Activated CD4-positive, alpha-beta T cell treated with anti-CD3 and anti-CD28 coated beads, Interleukin-2, amount 10 ng/mL, durations not matched to agents 7 days and 5 days (primary cell): Measurements from ENCODE around the gene SLC47A2. TPM values are rescaled to one million over a fixed set of nuclear protein-coding genes. Genes with fewer than 3 reads are reported as not detected.
"Not testable (repeated sequence)": the region's sequence is repeated elsewhere in the genome, so short reads cannot be mapped to it uniquely, and the experiment has no call there.

Experiments used
- CTCF ChIA-PET: fragments of 350-600 bp; sonication (Branson Sonifier 250); formaldehyde crosslinking; loops from one replicate; lab custom pipeline; 2021; ENCODE audit warnings: antibody characterized with exemption; lab: Charles Lee
- POLR2A ChIA-PET: fragments of 350-600 bp; sonication (Branson Sonifier 250); formaldehyde crosslinking; loops from one replicate; lab custom pipeline; 2021; ENCODE audit warnings: antibody characterized with exemption; lab: Charles Lee
- DNase-seq: peaks from one replicate; pipeline ENCODE4 v3.0.0-alpha.2; 2020
- H3K27ac Mint-ChIP-seq: one replicate; pipeline ENCODE4 v1.8.0; 2021; ENCODE audit warnings: mild to moderate bottlenecking, moderate library complexity, mixed read lengths
- H3K27me3 Mint-ChIP-seq: one replicate; pipeline ENCODE4 v1.8.0; 2021; ENCODE audit warnings: mixed read lengths
- H3K36me3 Mint-ChIP-seq: one replicate; pipeline ENCODE4 v1.8.0; 2021; ENCODE audit warnings: low read depth, mixed read lengths
- H3K4me1 Mint-ChIP-seq: one replicate; pipeline ENCODE4 v1.8.0; 2021; ENCODE audit warnings: mixed read lengths
- H3K4me3 Mint-ChIP-seq: one replicate; pipeline ENCODE4 v1.8.0; 2021; ENCODE audit warnings: mild to moderate bottlenecking, moderate library complexity, mixed read lengths
- H3K9me3 Mint-ChIP-seq: one replicate; pipeline ENCODE4 v1.8.0; 2021; ENCODE audit warnings: mixed read lengths
- total RNA-seq, 2 experiments: library from RNA; stranded (reverse); gene quantifications; one replicate each; pipeline ENCODE4 v1.2.3, GENCODE V29; 2021

Gene SLC47A2
- total RNA-seq, 2 experiments from 2014 or later, result not detected

DNA sequence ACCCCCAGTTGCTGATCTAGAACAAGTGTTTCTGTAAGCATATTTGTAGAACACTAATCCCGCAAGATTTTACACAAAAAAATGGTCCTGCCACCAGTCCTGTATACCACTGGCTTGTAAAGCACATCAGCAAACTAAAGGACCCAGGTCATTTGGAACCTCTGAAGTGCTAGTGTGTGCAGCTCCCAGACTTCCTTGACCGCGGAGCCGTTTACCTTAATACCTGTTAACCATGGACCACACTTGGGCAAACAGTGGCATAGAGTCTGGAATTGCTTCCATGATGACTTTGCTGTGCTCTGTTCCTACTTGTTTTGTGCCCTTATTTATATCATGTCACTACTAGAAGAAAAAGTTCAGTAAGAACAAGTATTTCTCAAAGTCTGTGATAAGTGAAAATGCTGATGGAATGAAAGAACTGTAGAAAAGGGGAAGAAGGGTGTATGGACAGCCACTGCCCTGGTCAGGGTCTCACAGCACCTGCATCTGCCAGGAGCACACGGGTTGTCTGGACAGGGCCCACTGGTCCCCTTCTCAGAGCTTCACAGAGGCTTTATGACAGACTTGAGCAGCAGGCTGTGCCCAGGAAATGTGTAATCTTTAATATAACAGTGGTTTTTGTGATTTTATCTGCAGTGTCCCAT is 38.5 kb downstream of the SLC47A2 start:
- POLR2A ChIA-PET, result no interaction called here
- Mint-ChIP-seq H3K4me3 (no peak overlapping the region), H3K4me1 (no peaks in the 10 kb centered on the region), H3K9me3 (no peaks in the 10 kb centered on the region), H3K27ac (no peak overlapping the region), H3K27me3 (no peaks in the 10 kb centered on the region), H3K36me3 (peaks cover 2% of the 10 kb centered on the region)
- CTCF ChIA-PET, result interaction anchor here (2.1 kb wide), 1 partner anchor 22 kb away, joined by 4 read pairs; no protein-coding TSS in a partner anchor
- DNase-seq, result no peak

DNA sequence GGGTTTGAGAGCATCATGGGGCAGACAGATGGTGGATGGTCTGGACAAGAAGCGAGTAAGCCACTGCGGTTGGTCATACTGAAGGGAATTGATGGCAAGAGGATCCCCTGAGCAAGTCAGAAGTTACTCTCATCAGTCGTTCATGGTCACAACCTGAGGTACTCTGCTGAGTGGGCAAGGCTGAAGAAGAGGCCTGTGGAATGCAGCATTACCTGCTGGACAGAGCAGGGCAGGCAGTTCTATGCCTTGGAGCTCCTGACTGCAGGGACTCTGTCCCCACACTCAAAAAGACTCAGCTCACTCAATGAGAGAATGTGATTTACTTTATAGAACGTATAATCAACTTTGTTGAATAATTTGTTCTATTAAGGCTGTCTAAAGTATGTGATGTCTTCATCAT is 39.5 kb downstream of the SLC47A2 start:
- H3K27ac Mint-ChIP-seq, result no peak overlapping the region
- POLR2A ChIA-PET, result no interaction called here
- no peaks in the 10 kb centered on the region for H3K9me3 Mint-ChIP-seq
- H3K36me3 Mint-ChIP-seq, result peaks cover 2% of the 10 kb centered on the region
- no peaks in the 10 kb centered on the region for H3K27me3 Mint-ChIP-seq
- DNase-seq, result no peak
- CTCF ChIA-PET, result no interaction called here
- H3K4me3 Mint-ChIP-seq, result no peak overlapping the region
- H3K4me1 Mint-ChIP-seq, result no peaks in the 10 kb centered on the region

GRCh38 chr17:19673623-19674022 is 42.8 kb downstream of the SLC47A2 start:
- ChIA-PET POLR2A (interaction anchor here (0.5 kb wide), 1 partner anchor 28 kb away, joined by 5 read pairs; no protein-coding TSS in a partner anchor), CTCF (interaction anchor here (0.7 to 1.6 kb wide), 2 partner anchors 89 to 140 kb away, joined by 3 to 5 read pairs; no protein-coding TSS in a partner anchor)
- Mint-ChIP-seq H3K4me1 (no peaks in the 10 kb centered on the region), H3K27ac (no peak overlapping the region), H3K27me3 (no peaks in the 10 kb centered on the region), H3K9me3 (no peaks in the 10 kb centered on the region), H3K4me3 (no peak overlapping the region), H3K36me3 (peaks cover 2% of the 10 kb centered on the region)
- no peak for DNase-seq

- CTCF ChIA-PET, result no interaction called here
- Mint-ChIP-seq H3K27me3 (no peaks in the 10 kb centered on the region), H3K27ac (no peak overlapping the region), H3K36me3 (peaks cover 2% of the 10 kb centered on the region), H3K9me3 (no peaks in the 10 kb centered on the region), H3K4me3 (no peak overlapping the region), H3K4me1 (no peaks in the 10 kb centered on the region)
- POLR2A ChIA-PET, result no interaction called here
- DNase-seq, result no peak
Observed at GRCh38 chr17:19672009-19672750, 44.2 kb downstream of the SLC47A2 start.

- ChIA-PET CTCF (no interaction called here), POLR2A (no interaction called here)
Observed at GRCh38 chr17:19671433-19671832, 45.0 kb downstream of the SLC47A2 start.

GRCh38 chr17:19670908-19671307 is 45.5 kb downstream of the SLC47A2 start:
- H3K9me3 Mint-ChIP-seq, result no peaks in the 10 kb centered on the region
- H3K27ac Mint-ChIP-seq, result no peak overlapping the region
- POLR2A ChIA-PET, result no interaction called here
- CTCF ChIA-PET, result interaction anchor here (2.2 kb wide), 1 partner anchor 15 kb away, joined by 7 read pairs; no protein-coding TSS in a partner anchor
- no peaks in the 10 kb centered on the region for H3K4me1 Mint-ChIP-seq
- H3K36me3 Mint-ChIP-seq, result no peaks in the 10 kb centered on the region
- no peak overlapping the region for H3K4me3 Mint-ChIP-seq
- no peaks in the 10 kb centered on the region for H3K27me3 Mint-ChIP-seq
- DNase-seq, result no peak

More at GRCh38 chr17:19671433-19671832, 45.0 kb downstream of the SLC47A2 start:
- H3K27ac Mint-ChIP-seq, result no peak overlapping the region
- no peak for DNase-seq
- no peaks in the 10 kb centered on the region for H3K4me1 Mint-ChIP-seq
- H3K9me3 Mint-ChIP-seq, result no peaks in the 10 kb centered on the region
- peaks cover 2% of the 10 kb centered on the region for H3K36me3 Mint-ChIP-seq
- no peak overlapping the region for H3K4me3 Mint-ChIP-seq
- H3K27me3 Mint-ChIP-seq, result no peaks in the 10 kb centered on the region

DNA sequence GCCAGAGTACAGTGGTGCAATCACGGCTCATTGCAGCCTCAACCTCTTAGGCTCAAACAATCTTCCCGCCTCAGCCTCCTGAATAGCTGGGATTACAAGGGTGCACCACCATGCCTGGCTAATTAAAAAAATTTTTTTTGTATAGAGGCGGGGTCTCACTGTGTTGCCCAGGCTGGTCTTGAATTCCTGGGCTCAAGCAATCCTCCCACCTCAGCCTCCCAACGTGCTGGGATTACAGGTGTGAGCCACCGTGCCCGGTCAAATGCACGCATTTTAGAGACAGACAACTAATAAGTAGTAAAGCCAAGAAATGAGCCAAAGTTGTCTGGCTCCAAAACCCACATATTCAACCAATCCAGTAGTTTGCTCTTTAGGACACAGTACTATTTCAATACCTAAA is 46.7 kb downstream of the SLC47A2 start:
- CTCF ChIA-PET, result interaction anchor here (2.2 kb wide), 1 partner anchor 14 kb away, joined by 7 read pairs; no protein-coding TSS in a partner anchor
- DNase-seq, result not testable (repeated sequence)

GRCh38 chr17:19664821-19665181 is 51.6 kb downstream of the SLC47A2 start:
- ChIA-PET CTCF (no interaction called here), POLR2A (no interaction called here)
- Mint-ChIP-seq H3K4me1 (no peaks in the 10 kb centered on the region), H3K4me3 (no peak overlapping the region), H3K27ac (no peak overlapping the region), H3K36me3 (peaks cover 1% of the 10 kb centered on the region), H3K9me3 (no peaks in the 10 kb centered on the region), H3K27me3 (no peaks in the 10 kb centered on the region)
- no peak for DNase-seq

More for the DNA sequence above, 46.7 kb downstream of the SLC47A2 start:
- POLR2A ChIA-PET, H3K36me3 Mint-ChIP-seq, H3K4me3 Mint-ChIP-seq, H3K4me1 Mint-ChIP-seq, H3K27me3 Mint-ChIP-seq, H3K9me3 Mint-ChIP-seq, H3K27ac Mint-ChIP-seq: not testable (repeated sequence)

GRCh38 chr17:19664136-19664820 is 52.1 kb downstream of the SLC47A2 start:
- no peak for DNase-seq
- ChIA-PET POLR2A (no interaction called here), CTCF (no interaction called here)
- Mint-ChIP-seq H3K4me1 (no peaks in the 10 kb centered on the region), H3K27me3 (no peaks in the 10 kb centered on the region), H3K4me3 (no peak overlapping the region), H3K9me3 (no peaks in the 10 kb centered on the region), H3K27ac (no peak overlapping the region), H3K36me3 (peaks cover 1% of the 10 kb centered on the region)

- POLR2A ChIA-PET, result no interaction called here
- no peaks in the 10 kb centered on the region for H3K9me3 Mint-ChIP-seq
- CTCF ChIA-PET, result no interaction called here
- H3K36me3 Mint-ChIP-seq, result peaks cover 1% of the 10 kb centered on the region
- no peak overlapping the region for H3K27ac Mint-ChIP-seq
- H3K27me3 Mint-ChIP-seq, result no peaks in the 10 kb centered on the region
- H3K4me3 Mint-ChIP-seq, result no peak overlapping the region
- no peaks in the 10 kb centered on the region for H3K4me1 Mint-ChIP-seq
- no peak for DNase-seq
Observed at GRCh38 chr17:19663097-19663496, 53.3 kb downstream of the SLC47A2 start.

DNA sequence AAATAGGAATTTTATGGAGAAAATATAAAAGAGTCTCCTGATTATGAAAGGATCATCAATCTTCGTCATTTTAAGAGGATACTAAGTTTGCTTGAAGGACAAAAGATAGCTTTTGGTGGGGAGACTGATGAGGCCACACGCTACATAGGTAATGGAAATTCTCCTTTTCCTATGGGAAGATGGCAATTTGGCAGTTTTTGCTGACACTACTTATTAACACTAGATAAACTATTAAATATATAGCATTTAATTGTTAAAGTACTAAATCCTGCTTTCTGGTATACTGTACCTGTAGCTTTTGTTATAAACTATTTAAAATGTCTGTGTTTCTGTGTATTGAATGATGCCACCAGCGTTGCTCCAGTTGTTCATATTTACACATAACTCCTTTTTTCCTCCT is 55.3 kb downstream of the SLC47A2 start:
- ChIA-PET CTCF (no interaction called here), POLR2A (no interaction called here)
- Mint-ChIP-seq H3K9me3 (no peaks in the 10 kb centered on the region), H3K27me3 (no peaks in the 10 kb centered on the region), H3K36me3 (peaks cover 2% of the 10 kb centered on the region), H3K4me3 (no peak overlapping the region), H3K4me1 (peaks cover under 1% of the 10 kb centered on the region), H3K27ac (no peak overlapping the region)
- DNase-seq, result no peak

DNA sequence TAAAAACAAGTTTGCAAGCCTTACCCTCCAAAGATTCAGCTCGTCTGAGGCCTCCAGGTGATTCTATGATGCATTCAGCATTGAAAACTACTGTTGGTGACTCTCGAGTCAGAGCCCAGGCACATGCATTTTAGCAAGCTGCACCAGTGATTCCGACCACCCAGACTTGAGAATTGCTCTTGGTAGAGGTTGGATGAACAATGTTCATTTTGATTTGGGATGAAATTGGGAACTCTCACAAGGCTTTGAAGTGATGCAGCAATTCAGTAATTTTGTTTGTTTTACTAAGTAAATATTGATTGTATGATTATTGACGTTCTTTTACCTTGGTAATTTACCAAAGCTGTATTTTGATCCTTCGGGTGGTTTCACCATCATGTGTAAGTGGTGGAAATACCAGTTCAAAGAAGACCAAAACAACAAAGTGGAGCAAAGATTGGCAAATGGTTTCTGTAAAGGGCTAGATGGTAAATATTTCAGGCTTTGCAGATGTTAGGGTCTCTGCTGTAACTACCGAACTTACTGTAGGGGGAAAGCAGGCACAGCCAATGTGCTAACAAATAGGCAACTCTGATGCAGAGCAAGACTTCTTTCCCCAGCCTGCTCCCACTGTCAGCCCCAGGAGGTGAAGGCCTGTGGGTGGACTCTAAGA is 56.0 kb downstream of the SLC47A2 start:
- no peaks in the 10 kb centered on the region for H3K9me3 Mint-ChIP-seq
- no peak overlapping the region for H3K4me3 Mint-ChIP-seq
- H3K36me3 Mint-ChIP-seq, result peaks cover 5% of the 10 kb centered on the region
- H3K27me3 Mint-ChIP-seq, result no peaks in the 10 kb centered on the region
- no peak overlapping the region for H3K27ac Mint-ChIP-seq
- ChIA-PET CTCF (interaction anchor here (1.5 kb wide), 1 partner anchor 12 kb away, joined by 4 read pairs; the partner anchor contains the start of gene ALDH3A2), POLR2A (no interaction called here)
- DNase-seq, result no peak
- H3K4me1 Mint-ChIP-seq, result peaks cover 2% of the 10 kb centered on the region
